Measurements from ENCODE around the gene GRHL3.
"Not testable (repeated sequence)": the region's sequence is repeated elsewhere in the genome, so short reads cannot be mapped to it uniquely, and the experiment has no call there.

GRHL3 gene

DNA sequence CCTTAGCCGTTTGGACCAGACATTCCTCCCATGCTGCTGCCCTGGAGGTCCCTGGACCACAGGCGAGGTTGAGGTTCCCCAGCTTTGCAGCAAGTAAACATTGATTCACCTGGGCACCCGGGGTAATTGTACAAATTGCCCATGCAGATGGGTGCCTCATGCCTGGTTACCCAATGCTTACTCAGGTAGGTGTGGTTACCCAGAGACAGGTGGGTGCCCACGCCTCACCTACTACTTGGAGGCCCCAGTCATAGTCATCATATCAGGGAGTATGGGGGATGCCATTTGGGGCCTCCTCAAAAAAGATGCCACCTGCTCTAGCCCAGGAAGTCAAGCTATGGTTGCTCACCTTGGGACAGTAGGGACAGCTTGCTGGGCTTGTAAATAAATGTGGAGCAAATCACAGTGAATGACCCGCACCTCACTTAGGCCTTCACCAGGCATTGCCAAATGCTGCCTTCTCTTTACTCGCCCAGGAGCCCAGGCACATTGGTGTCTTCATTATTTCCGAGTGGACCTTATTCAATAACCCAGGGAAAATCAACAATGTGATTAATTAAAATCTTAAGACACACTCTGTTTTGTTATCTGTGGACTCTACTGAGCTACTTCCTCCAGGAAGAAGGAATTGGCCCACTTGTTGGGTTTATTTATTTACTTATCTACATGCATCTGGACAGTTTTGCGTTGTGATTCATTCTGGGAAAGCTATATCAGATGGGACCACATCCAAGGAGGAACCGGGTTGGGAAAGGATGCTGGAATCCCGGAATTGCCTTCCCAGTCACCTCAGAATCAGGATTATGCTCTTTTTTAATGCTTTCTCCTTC lies 35.6 kb upstream of the GRHL3 start:
- H3K27me3 ChIP-seq (ENCODE audit: control insufficient read depth, insufficient read depth, low read length) = no peaks in the 10 kb centered on the region
- no peak for DNase-seq (ENCODE audit: low read depth, low spot score)
- H3K9me3 ChIP-seq (ENCODE audit: control insufficient read depth, insufficient read depth, low read length) = no peaks in the 10 kb centered on the region
- H3K4me1 ChIP-seq (ENCODE audit: control insufficient read depth, insufficient read depth, low read length) = no peaks in the 10 kb centered on the region
- no CpG with 5 or more reads among the region's 10 CpGs for WGBS (ENCODE audit: insufficient coverage, insufficient read length)
- H3K36me3 ChIP-seq (ENCODE audit: control insufficient read depth, insufficient read depth, low read length) = no peaks in the 10 kb centered on the region
- H3K27ac ChIP-seq (ENCODE audit: low read length) = no peak overlapping the region
- H3K4me3 ChIP-seq (ENCODE audit: low read length) = no peak overlapping the region

DNA sequence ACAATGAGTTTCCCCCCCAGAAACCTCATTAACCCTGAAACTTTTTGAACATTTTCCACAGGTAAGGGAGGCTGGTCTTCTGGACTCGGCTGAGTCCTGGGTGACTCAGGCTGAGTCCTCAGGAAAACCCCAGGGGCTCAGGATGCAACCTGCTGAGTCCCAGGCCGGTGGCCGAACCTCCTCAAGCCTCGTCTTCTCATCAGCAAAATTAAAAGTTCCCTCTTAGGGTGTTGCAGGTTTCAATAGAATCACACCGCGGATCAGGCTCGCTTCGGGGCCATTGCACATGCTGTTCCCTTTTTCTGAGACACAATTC lies 35.0 kb upstream of the GRHL3 start:
- Histone ChIP-seq H3K4me1 (ENCODE audit: control insufficient read depth, insufficient read depth, low read length) (no peaks in the 10 kb centered on the region), H3K9me3 (ENCODE audit: control insufficient read depth, insufficient read depth, low read length) (no peaks in the 10 kb centered on the region), H3K36me3 (ENCODE audit: control insufficient read depth, insufficient read depth, low read length) (no peaks in the 10 kb centered on the region), H3K4me3 (ENCODE audit: low read length) (no peak overlapping the region), H3K27me3 (ENCODE audit: control insufficient read depth, insufficient read depth, low read length) (no peaks in the 10 kb centered on the region), H3K27ac (ENCODE audit: low read length) (no peak overlapping the region)
- no CpG with 5 or more reads among the region's 8 CpGs for WGBS (ENCODE audit: insufficient coverage, insufficient read length)
- DNase-seq (ENCODE audit: low read depth, low spot score) = no peak

DNA sequence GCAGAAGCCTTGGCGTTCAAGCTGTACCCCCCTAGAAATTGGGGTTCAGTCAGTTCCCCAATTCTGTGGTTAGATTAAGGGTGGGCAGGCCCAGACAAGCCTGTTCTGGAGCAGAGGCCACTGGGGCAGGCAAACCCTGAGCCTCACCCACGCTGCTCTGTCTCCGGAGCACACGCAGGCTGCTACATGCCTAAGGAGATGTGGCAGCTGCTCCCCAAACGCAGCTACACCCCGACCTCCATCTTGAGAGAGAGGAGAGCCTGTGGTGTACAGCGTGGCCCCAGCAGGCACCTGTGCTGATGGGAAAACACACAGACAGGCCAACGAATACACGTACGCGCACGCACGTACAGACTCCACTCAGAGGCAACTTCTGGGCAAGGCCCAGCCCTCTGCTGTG lies 33.9 kb upstream of the GRHL3 start:
- Histone ChIP-seq H3K36me3 (ENCODE audit: control insufficient read depth, insufficient read depth, low read length) (no peaks in the 10 kb centered on the region), H3K27ac (ENCODE audit: low read length) (no peak overlapping the region), H3K4me3 (ENCODE audit: low read length) (no peak overlapping the region), H3K4me1 (ENCODE audit: control insufficient read depth, insufficient read depth, low read length) (no peaks in the 10 kb centered on the region), H3K27me3 (ENCODE audit: control insufficient read depth, insufficient read depth, low read length) (no peaks in the 10 kb centered on the region), H3K9me3 (ENCODE audit: control insufficient read depth, insufficient read depth, low read length) (no peaks in the 10 kb centered on the region)
- no CpG with 5 or more reads among the region's 13 CpGs for WGBS (ENCODE audit: insufficient coverage, insufficient read length)
- DNase-seq (ENCODE audit: low read depth, low spot score) = no peak

DNA sequence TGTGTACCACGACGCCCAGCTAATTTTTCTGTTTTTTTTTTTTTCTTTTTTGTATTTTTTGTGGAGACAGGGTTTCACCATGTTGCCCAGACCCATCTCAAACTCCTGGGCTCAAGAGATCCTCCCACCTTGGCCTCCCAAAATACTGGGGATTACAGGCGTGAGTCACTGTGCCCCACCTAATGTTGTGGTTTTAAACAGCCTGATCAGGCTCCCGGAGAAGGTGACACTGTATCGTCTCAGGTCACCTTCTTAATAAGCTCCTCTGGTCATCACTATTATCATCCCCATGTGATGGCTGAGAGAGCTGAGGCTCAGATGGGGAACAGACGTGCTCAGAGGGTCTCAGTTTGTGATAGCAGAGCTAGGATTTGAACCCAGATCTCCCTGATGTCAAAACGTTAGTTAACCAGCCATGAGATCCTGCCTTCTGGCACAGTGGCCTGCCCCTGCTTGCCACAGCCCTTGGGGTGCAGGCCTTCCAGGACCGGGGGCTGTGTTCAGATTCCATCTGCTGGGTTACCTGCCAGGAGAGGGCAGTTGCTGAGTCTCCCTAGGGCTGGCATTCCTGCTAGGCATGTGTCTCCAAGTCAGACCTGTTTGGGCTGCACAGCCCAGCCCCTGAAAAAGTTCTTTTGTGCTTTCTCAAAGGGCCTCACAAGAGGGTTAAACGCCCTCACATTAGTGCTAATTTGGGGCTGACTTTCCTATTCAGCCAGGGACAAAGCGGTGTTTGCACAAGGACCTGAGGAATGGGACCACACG lies 32.7 kb upstream of the GRHL3 start:
- WGBS (ENCODE audit: insufficient coverage, insufficient read length) = no CpG with 5 or more reads among the region's 11 CpGs
- peak; percentile 48 for DNase-seq (ENCODE audit: low read depth, low spot score)
- peaks cover 1% of the 10 kb centered on the region; the same call in 1 of the 2 replicates for H3K4me1 ChIP-seq (ENCODE audit: control insufficient read depth, insufficient read depth, low read length)

GRCh38 chr1:24287779-24288178 lies 31.4 kb upstream of the GRHL3 start:
- WGBS (ENCODE audit: insufficient coverage, insufficient read length) = no CpG with 5 or more reads among the region's 6 CpGs
- not testable (repeated sequence) for H3K27ac ChIP-seq (ENCODE audit: low read length); DNase-seq (ENCODE audit: low read depth, low spot score); H3K27me3 ChIP-seq (ENCODE audit: control insufficient read depth, insufficient read depth, low read length); H3K9me3 ChIP-seq (ENCODE audit: control insufficient read depth, insufficient read depth, low read length); H3K36me3 ChIP-seq (ENCODE audit: control insufficient read depth, insufficient read depth, low read length); H3K4me3 ChIP-seq (ENCODE audit: low read length); H3K4me1 ChIP-seq (ENCODE audit: control insufficient read depth, insufficient read depth, low read length)

More for the DNA sequence above, 32.7 kb upstream of the GRHL3 start:
- Histone ChIP-seq H3K27me3 (ENCODE audit: control insufficient read depth, insufficient read depth, low read length) (no peaks in the 10 kb centered on the region), H3K4me3 (ENCODE audit: low read length) (no peak overlapping the region), H3K9me3 (ENCODE audit: control insufficient read depth, insufficient read depth, low read length) (no peaks in the 10 kb centered on the region), H3K36me3 (ENCODE audit: control insufficient read depth, insufficient read depth, low read length) (no peaks in the 10 kb centered on the region), H3K27ac (ENCODE audit: low read length) (no peak overlapping the region)

GRCh38 chr1:24288479-24288878 lies 30.7 kb upstream of the GRHL3 start:
- H3K27me3 ChIP-seq (ENCODE audit: control insufficient read depth, insufficient read depth, low read length) = no peaks in the 10 kb centered on the region
- H3K27ac ChIP-seq (ENCODE audit: low read length) = no peak overlapping the region
- H3K4me3 ChIP-seq (ENCODE audit: low read length) = no peak overlapping the region
- no CpG with 5 or more reads among the region's 1 CpG for WGBS (ENCODE audit: insufficient coverage, insufficient read length)
- H3K9me3 ChIP-seq (ENCODE audit: control insufficient read depth, insufficient read depth, low read length) = no peaks in the 10 kb centered on the region
- H3K36me3 ChIP-seq (ENCODE audit: control insufficient read depth, insufficient read depth, low read length) = no peaks in the 10 kb centered on the region
- peaks cover 1% of the 10 kb centered on the region; the same call in 1 of the 2 replicates for H3K4me1 ChIP-seq (ENCODE audit: control insufficient read depth, insufficient read depth, low read length)
- DNase-seq (ENCODE audit: low read depth, low spot score) = no peak

DNA sequence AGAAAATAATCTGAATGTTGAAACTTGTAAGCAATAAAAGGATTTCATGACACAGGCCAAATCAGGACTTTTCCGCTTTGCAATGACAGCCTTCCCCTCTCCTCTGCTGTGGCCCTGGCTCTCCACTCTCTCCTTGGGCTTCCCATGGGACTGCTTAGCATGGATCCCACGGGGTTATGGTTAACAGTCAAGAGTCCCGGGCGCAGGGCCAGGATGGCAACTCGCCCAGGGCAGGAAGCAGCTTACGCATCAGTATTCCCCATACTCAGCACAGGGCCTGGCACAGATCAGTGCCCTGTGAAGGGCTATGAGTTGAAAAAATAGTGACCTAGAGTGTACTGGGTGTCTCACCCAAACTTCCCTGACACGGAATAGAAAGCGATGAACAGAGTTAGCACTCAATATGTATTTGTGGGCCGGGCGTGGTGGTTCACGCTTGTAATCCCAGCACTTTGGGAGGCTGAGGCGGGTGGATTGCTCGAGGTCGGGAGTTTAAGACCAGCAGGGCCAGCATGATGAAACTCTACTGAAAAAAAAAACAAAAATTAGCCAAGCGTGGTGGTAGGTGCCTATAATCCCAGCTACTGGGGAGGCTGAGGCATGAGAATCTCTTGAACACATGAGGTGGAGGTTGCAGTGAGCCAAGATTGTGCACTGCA lies 29.1 kb upstream of the GRHL3 start:
- no peak for DNase-seq (ENCODE audit: low read depth, low spot score)
- H3K4me1 ChIP-seq (ENCODE audit: control insufficient read depth, insufficient read depth, low read length) = peaks cover 3% of the 10 kb centered on the region
- no peaks in the 10 kb centered on the region for H3K36me3 ChIP-seq (ENCODE audit: control insufficient read depth, insufficient read depth, low read length)
- no CpG with 5 or more reads among the region's 15 CpGs for WGBS (ENCODE audit: insufficient coverage, insufficient read length)
- no peak overlapping the region for H3K27ac ChIP-seq (ENCODE audit: low read length)
- no peaks in the 10 kb centered on the region for H3K9me3 ChIP-seq (ENCODE audit: control insufficient read depth, insufficient read depth, low read length)
- H3K4me3 ChIP-seq (ENCODE audit: low read length) = no peak overlapping the region
- no peaks in the 10 kb centered on the region for H3K27me3 ChIP-seq (ENCODE audit: control insufficient read depth, insufficient read depth, low read length)

GRCh38 chr1:24290933-24291487 lies 28.1 kb upstream of the GRHL3 start:
- Histone ChIP-seq H3K4me1 (ENCODE audit: control insufficient read depth, insufficient read depth, low read length) (peaks cover 3% of the 10 kb centered on the region), H3K27me3 (ENCODE audit: control insufficient read depth, insufficient read depth, low read length) (no peaks in the 10 kb centered on the region), H3K4me3 (ENCODE audit: low read length) (no peak overlapping the region), H3K9me3 (ENCODE audit: control insufficient read depth, insufficient read depth, low read length) (no peaks in the 10 kb centered on the region), H3K27ac (ENCODE audit: low read length) (no peak overlapping the region), H3K36me3 (ENCODE audit: control insufficient read depth, insufficient read depth, low read length) (no peaks in the 10 kb centered on the region)
- no CpG with 5 or more reads among the region's 8 CpGs for WGBS (ENCODE audit: insufficient coverage, insufficient read length)
- DNase-seq (ENCODE audit: low read depth, low spot score) = no peak

GRCh38 chr1:24292103-24292502 lies 27.1 kb upstream of the GRHL3 start:
- WGBS (ENCODE audit: insufficient coverage, insufficient read length) = no CpG with 5 or more reads among the region's 4 CpGs
- DNase-seq (ENCODE audit: low read depth, low spot score) = no peak
- no peak overlapping the region for H3K27ac ChIP-seq (ENCODE audit: low read length)

GRCh38 chr1:24292887-24293286 lies 26.3 kb upstream of the GRHL3 start:
- no peak for DNase-seq (ENCODE audit: low read depth, low spot score)
- Histone ChIP-seq H3K27ac (ENCODE audit: low read length) (no peak overlapping the region), H3K9me3 (ENCODE audit: control insufficient read depth, insufficient read depth, low read length) (no peaks in the 10 kb centered on the region), H3K27me3 (ENCODE audit: control insufficient read depth, insufficient read depth, low read length) (no peaks in the 10 kb centered on the region), H3K4me3 (ENCODE audit: low read length) (no peak overlapping the region), H3K4me1 (ENCODE audit: control insufficient read depth, insufficient read depth, low read length) (peaks cover 3% of the 10 kb centered on the region), H3K36me3 (ENCODE audit: control insufficient read depth, insufficient read depth, low read length) (no peaks in the 10 kb centered on the region)
- WGBS (ENCODE audit: insufficient coverage, insufficient read length) = no CpG with 5 or more reads among the region's 9 CpGs

More at GRCh38 chr1:24292103-24292502, 27.1 kb upstream of the GRHL3 start:
- Histone ChIP-seq H3K4me1 (ENCODE audit: control insufficient read depth, insufficient read depth, low read length) (peaks cover 3% of the 10 kb centered on the region), H3K4me3 (ENCODE audit: low read length) (no peak overlapping the region), H3K27me3 (ENCODE audit: control insufficient read depth, insufficient read depth, low read length) (no peaks in the 10 kb centered on the region), H3K9me3 (ENCODE audit: control insufficient read depth, insufficient read depth, low read length) (no peaks in the 10 kb centered on the region), H3K36me3 (ENCODE audit: control insufficient read depth, insufficient read depth, low read length) (no peaks in the 10 kb centered on the region)
